ENCODE results near the gene CNTFR.

Gene CNTFR

DNA sequence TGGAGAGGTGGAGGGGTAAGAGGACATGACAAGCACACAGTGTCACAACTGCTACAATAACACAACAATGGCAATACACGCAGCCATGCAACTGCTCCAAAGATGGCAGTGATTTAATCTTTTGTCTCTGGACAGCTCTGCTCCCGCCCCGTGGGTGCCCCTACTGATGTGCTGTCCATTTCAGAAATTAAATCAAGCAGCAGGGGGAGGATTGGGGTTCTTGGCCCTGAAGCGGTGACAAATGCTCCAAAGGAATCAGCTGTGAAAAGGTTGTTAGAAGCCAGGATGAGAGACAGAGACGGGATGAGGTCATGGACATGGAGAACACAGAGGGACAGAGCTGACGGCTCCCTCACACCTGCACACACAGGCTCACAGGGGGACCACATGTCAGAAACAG lies 22.6 kb downstream of the CNTFR start:
- TF ChIP-seq, protein P1, sequence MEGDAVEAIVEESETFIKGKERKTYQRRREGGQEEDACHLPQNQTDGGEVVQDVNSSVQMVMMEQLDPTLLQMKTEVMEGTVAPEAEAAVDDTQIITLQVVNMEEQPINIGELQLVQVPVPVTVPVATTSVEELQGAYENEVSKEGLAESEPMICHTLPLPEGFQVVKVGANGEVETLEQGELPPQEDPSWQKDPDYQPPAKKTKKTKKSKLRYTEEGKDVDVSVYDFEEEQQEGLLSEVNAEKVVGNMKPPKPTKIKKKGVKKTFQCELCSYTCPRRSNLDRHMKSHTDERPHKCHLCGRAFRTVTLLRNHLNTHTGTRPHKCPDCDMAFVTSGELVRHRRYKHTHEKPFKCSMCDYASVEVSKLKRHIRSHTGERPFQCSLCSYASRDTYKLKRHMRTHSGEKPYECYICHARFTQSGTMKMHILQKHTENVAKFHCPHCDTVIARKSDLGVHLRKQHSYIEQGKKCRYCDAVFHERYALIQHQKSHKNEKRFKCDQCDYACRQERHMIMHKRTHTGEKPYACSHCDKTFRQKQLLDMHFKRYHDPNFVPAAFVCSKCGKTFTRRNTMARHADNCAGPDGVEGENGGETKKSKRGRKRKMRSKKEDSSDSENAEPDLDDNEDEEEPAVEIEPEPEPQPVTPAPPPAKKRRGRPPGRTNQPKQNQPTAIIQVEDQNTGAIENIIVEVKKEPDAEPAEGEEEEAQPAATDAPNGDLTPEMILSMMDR (IDR thresholded peaks at IDR 0.05; ENCODE audit: extremely low read depth, missing control alignments), result no peak
- DNase-seq (ENCODE audit: low spot score), result no peak

DNA sequence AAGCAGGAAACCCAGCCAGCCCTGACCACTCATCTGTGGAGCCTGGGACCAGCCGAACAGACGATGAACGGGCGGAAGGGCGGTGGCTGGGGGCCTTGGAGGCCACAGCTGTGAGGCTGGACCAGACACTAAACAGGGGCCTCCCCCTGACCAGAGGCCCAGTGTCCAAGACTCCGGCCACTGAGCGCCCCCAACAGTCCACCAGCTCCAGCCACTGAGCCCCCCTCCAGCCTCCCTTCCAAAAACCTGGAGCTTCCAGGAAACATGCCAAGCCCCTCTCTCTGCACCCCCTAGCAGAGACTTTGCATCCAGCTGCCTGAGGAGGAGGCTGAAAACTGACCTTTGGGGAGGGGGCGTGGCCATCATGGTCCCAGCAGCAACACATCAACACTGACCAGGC lies 23.2 kb downstream of the CNTFR start:
- no peak for DNase-seq (ENCODE audit: low spot score)
- TF ChIP-seq, protein P1 (IDR thresholded peaks at IDR 0.05; ENCODE audit: extremely low read depth, missing control alignments), result no peak

DNA sequence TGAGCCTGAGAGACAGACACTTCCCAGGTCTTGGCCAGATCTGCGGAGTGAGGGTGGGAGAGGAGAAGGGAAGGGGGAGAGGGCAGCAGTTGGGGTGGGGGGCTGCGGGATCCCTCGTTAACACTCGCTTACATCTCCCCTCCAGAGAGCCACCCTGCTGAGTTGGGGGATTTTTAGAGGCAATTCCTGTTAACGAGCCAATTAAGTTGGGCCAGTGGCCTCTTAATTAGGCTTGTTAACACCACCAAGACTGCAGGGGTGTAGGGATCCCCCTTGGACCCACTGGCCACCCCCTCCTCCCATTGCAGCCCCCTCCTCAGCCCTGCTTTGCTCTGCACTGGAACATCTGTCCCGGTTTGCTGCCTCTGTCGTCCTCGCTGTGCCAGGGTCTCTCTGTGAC lies 23.7 kb downstream of the CNTFR start:
- no peak for DNase-seq (ENCODE audit: low spot score)
- TF ChIP-seq, protein P1 (IDR thresholded peaks at IDR 0.05; ENCODE audit: extremely low read depth, missing control alignments), result no peak

DNA sequence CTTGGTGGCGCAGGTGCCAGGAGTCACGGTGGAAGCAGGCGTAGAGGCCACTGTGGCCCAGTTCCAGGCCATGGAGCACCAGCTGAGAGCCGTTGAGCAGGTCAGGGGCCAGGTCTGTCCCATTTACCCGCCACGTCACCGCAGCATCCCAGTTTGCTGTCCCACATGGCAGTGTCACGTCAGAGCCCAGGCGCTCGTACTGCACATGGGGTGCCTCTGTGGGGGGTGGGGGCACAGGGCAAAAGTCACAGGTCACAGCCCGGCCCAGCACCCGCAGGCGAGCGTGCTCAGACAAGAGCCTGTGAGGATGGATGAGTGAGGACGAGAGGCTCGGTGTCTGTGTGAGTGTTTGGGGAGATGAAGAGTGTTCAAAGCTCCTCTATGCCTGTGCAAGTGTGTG lies 24.9 kb downstream of the CNTFR start:
- no peak for DNase-seq (ENCODE audit: low spot score)
- TF ChIP-seq, protein P1 (IDR thresholded peaks at IDR 0.05; ENCODE audit: extremely low read depth, missing control alignments), result no peak

DNA sequence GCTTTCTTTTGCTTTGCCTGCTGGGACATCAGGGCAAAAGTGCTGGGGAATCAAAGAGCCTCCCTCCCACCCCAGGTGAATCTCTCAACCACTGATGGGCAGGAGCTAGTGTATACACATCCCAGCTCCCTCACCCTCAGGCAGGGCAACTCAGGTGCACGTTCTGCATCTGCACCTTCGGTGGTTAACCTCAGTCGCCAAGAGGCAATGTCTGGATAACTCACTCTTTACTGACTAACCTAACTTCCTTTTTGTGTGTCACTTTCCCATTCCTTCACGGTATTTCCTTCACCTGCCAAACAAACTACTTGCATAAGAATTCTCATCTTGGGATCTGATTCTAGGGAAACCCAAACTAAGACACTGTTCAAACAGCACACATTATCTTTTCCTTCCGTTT lies 26.3 kb downstream of the CNTFR start:
- TF ChIP-seq, protein P1 (IDR thresholded peaks at IDR 0.05; ENCODE audit: extremely low read depth, missing control alignments), result no peak
- DNase-seq (ENCODE audit: low spot score), result no peak

DNA sequence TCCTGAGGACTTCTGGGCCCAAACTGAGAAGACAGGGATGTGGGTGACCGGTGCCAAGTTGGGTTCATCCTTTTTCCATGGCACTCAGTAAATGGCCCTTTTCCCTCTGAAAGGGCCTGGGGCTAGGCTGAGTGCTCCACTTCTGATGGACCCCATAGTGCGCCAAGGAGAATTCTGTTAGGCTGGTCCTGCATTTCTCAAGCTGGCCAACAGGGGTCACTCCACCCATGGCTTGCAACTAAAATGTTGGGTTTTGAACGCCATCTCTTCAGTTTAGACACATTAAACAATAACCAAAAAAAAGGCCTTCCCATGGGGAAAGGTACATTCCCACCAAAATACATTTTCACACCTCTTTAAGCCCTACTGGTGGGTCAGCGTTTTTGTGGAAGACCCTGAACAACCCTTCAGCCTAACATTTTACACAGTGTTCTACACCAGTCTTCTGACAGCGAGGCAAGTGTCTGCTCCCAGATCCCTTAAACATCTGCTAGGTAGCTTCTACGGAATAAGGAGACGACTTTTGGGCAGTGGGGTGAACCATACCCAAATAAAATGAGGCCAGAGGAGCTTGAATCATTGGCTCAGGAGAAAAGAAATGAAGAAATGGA lies 27.3 kb downstream of the CNTFR start:
- TF ChIP-seq, protein P1 (IDR thresholded peaks at IDR 0.05; ENCODE audit: extremely low read depth, missing control alignments), result peak; percentile 41
- DNase-seq (ENCODE audit: low spot score), result no peak

DNA sequence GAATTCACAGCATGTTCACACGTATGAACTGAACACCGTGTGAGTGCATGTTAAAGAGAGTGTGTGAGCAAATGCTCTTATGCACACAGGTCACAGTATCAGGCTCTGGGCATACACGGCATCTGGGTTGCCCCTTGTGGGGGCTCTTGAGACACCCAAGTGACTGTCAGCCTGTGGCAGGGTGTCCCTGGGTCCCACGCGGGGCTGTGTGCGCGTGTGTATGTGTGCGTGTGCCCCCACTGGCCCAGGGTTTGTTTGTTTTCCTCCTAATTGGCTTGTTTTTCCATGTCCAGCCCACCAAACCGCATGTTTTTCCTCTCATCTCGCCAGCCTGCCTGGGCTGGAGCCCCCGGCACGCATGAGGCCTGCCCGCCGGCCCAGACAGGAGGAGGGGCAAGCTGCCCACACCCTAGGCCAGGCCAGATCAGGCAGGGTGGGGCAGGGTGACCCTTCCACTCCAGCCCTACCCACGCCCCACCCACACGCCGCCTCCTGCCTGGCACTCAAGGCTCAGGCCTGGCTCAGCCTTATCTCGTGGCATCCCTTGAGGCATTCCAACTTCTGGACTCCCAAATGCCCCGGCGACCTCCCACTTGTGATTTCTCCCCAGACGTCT lies 28.8 kb downstream of the CNTFR start:
- TF ChIP-seq, protein P1 (IDR thresholded peaks at IDR 0.05; ENCODE audit: extremely low read depth, missing control alignments), result no peak
- no peak for DNase-seq (ENCODE audit: low spot score)

Measured in GM20000 (cell line).